Tibial nerve (tissue), 3 donors: ENCODE results near the gene USP13.

ENCODE experiments used
- CTCF ChIP-seq, 5 experiments: fragments of 200-600 bp in 3 of 5; fragments of 450-650 bp in 2 of 5; sonication (generic) in 3 of 5; IDR thresholded peaks; one replicate each; pipeline ENCODE4 v1.5.1; 2016 to 2019; ENCODE audit warnings: antibody characterized with exemption in 5 of 5, mild to moderate bottlenecking in 3 of 5, moderate library complexity in 2 of 5
- POLR2A ChIP-seq, 2 donors: fragments of 450-650 bp; IDR thresholded peaks; one replicate each; pipeline ENCODE4 v1.6.1; 2017; ENCODE audit warnings: antibody characterized with exemption in 2 of 2, mild to moderate bottlenecking in 2 of 2, moderate library complexity in 2 of 2

GRCh38 chr3:179720196-179720595 lies 67.4 kb downstream of the USP13 start:
- TF ChIP-seq POLR2A (IDR thresholded peaks at IDR 0.05) (no peak), CTCF (IDR thresholded peaks at IDR 0.05) (no peak)
